Common myeloid progenitor, CD34-positive (primary cell): ENCODE data around the gene IGFBP5.

Source experiments
- CTCF ChIA-PET: fragments of 350-600 bp; sonication (Branson Sonifier 250); formaldehyde crosslinking; loops from one replicate; lab custom pipeline; 2021; ENCODE audit warnings: antibody characterized with exemption; lab: Charles Lee
- POLR2A ChIA-PET: fragments of 350-600 bp; sonication (Branson Sonifier 250); formaldehyde crosslinking; loops from one replicate; lab custom pipeline; 2021; ENCODE audit warnings: antibody characterized with exemption; lab: Charles Lee
- DNase-seq, 3 donors: peaks; one replicate each; pipeline versions ENCODE4 v3.0.0 to v3.0.0-alpha.2; 2013
- H3K27ac ChIP-seq, 2 experiments: 1 replicate in 1 of 2; 2 replicates in 1 of 2; pipeline ENCODE4 v1.7.0; 2013; ENCODE audit warnings: inconsistent platforms in 2 of 2, low read length in 2 of 2, mild to moderate bottlenecking in 2 of 2, low read depth in 1 of 2, moderate library complexity in 1 of 2; ENCODE audit not compliant: severe bottlenecking in 2 of 2, insufficient read depth in 1 of 2, poor library complexity in 1 of 2
- H3K27me3 ChIP-seq, 5 experiments: replicated peaks in 2 of 5; 1 replicate in 3 of 5; 2 replicates in 2 of 5; pipeline versions ENCODE4 v1.6.1 to v1.7.0; 2013; ENCODE audit warnings: low read length in 4 of 5, mild to moderate bottlenecking in 2 of 5, moderate library complexity in 2 of 5, inconsistent platforms in 1 of 5; ENCODE audit not compliant: insufficient read depth in 5 of 5, control insufficient read depth in 4 of 5
- H3K36me3 ChIP-seq, 4 experiments: 1 replicate in 2 of 4; 2 replicates in 2 of 4; pipeline versions ENCODE4 v1.6.1 to v1.7.0; 2013; ENCODE audit warnings: low read length in 3 of 4, control low read depth in 1 of 4, mild to moderate bottlenecking in 1 of 4; ENCODE audit not compliant: control insufficient read depth in 4 of 4, insufficient read depth in 4 of 4
- H3K4me1 ChIP-seq, 4 experiments: 1 replicate in 3 of 4; 2 replicates in 1 of 4; pipeline versions ENCODE4 v1.6.1 to v1.7.1; 2013; ENCODE audit warnings: low read length in 3 of 4, mild to moderate bottlenecking in 3 of 4, control low read depth in 1 of 4, inconsistent platforms in 1 of 4, moderate library complexity in 1 of 4; ENCODE audit not compliant: control insufficient read depth in 4 of 4, insufficient read depth in 4 of 4; ENCODE audit errors: control extremely low read depth in 1 of 4
- H3K4me3 ChIP-seq, 7 experiments: 1 replicate in 4 of 7; 2 replicates in 3 of 7; pipeline versions ENCODE4 v1.5.1 to v1.7.0; 2013; ENCODE audit warnings: mild to moderate bottlenecking in 7 of 7, low read length in 6 of 7, moderate library complexity in 6 of 7, inconsistent platforms in 2 of 7, low read depth in 2 of 7, control low read depth in 1 of 7; ENCODE audit not compliant: insufficient read depth in 4 of 7, control insufficient read depth in 1 of 7; ENCODE audit errors: extremely low read depth in 1 of 7
- H3K9me3 ChIP-seq, 5 experiments: 1 replicate in 4 of 5; 2 replicates in 1 of 5; pipeline versions ENCODE4 v1.6.1 to v1.7.1; 2013; ENCODE audit warnings: low read length in 4 of 5, mild to moderate bottlenecking in 2 of 5, inconsistent platforms in 1 of 5, low read depth in 1 of 5, moderate library complexity in 1 of 5; ENCODE audit not compliant: control insufficient read depth in 4 of 5, insufficient read depth in 2 of 5; ENCODE audit errors: control extremely low read depth in 1 of 5
- WGBS: methylation state at CpG from one replicate; pipeline ENCODE4 v1.1.5; 2013; ENCODE audit not compliant: insufficient coverage; 5-methylcytosine and 5-hydroxymethylcytosine counted together

The IGFBP5 gene

GRCh38 chr2:216658757-216659156 is 36.6 kb downstream of the IGFBP5 start:
- POLR2A ChIA-PET, result no interaction called here
- H3K36me3 ChIP-seq, result no peaks in the 10 kb centered on the region
- CTCF ChIA-PET, result interaction anchor here (1.3 to 15.7 kb wide), 2 partner anchors 9 to 136 kb away, joined by 3 to 433 read pairs; no protein-coding TSS in a partner anchor
- WGBS, result 93% methylated on average over 6 of the region's 6 CpGs
- peaks cover 0 to 3% (median 0%) of the 10 kb centered on the region in 5 experiments for H3K27me3 ChIP-seq
- no peak overlapping the region for H3K27ac ChIP-seq
- no peak for DNase-seq
- no peak overlapping the region for H3K4me3 ChIP-seq
- no peaks in the 10 kb centered on the region for H3K4me1 ChIP-seq
- no peaks in the 10 kb centered on the region for H3K9me3 ChIP-seq

GRCh38 chr2:216657980-216658379 is 37.4 kb downstream of the IGFBP5 start:
- ChIA-PET CTCF (interaction anchor here (15.7 kb wide), 1 partner anchor 136 kb away, joined by 433 read pairs; no protein-coding TSS in a partner anchor), POLR2A (no interaction called here)
- no peak for DNase-seq
- peaks cover 0 to 3% (median 0%) of the 10 kb centered on the region in 5 experiments for H3K27me3 ChIP-seq
- H3K9me3 ChIP-seq, result no peaks in the 10 kb centered on the region
- H3K4me1 ChIP-seq, result no peaks in the 10 kb centered on the region
- H3K27ac ChIP-seq, result no peak overlapping the region
- no peaks in the 10 kb centered on the region for H3K36me3 ChIP-seq
- H3K4me3 ChIP-seq, result no peak overlapping the region
- WGBS, result 93% methylated on average over 5 of the region's 7 CpGs

- Histone ChIP-seq H3K4me3 (no peak overlapping the region), H3K27me3 (peaks cover 0 to 6% (median 0%) of the 10 kb centered on the region in 5 experiments), H3K27ac (no peak overlapping the region), H3K9me3 (no peaks in the 10 kb centered on the region), H3K36me3 (no peaks in the 10 kb centered on the region), H3K4me1 (no peaks in the 10 kb centered on the region)
- CTCF ChIA-PET, result interaction anchor here (1.7 to 1.8 kb wide), 3 partner anchors 10 to 141 kb away, joined by 6 to 9 read pairs (median 7); no protein-coding TSS in a partner anchor
- DNase-seq, result no peak
- 95% methylated on average over 13 of the region's 16 CpGs for WGBS
- POLR2A ChIA-PET, result no interaction called here
Measured at GRCh38 chr2:216657086-216657855, 38.1 kb downstream of the IGFBP5 start.

DNA sequence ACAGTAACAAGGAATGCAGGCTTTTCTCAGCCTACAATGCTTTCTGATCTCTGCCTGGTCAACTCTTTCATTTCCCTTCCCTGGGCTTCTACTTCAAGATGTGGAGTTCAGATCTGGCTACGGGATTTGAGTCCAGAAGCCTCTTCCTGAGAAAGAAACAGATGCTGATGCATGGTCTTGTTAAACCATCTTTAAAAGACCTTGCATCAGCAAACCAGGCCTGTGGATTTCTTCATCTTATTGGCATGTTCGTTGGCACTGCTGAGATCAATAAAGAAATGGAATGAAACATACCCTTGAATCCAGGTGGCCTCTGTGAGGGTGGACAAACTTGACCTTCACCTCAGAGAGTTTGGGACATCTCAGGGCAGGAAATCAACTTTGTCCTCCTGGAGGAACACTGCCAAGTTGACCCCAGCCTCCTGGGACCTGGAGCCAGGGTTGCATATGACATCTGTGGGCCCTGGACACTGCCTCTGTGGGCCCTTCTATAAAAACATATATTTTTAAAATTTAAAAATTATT is 40.8 kb downstream of the IGFBP5 start:
- Histone ChIP-seq H3K27ac (no peak overlapping the region), H3K4me3 (no peak overlapping the region), H3K36me3 (no peaks in the 10 kb centered on the region), H3K9me3 (no peaks in the 10 kb centered on the region), H3K27me3 (peaks cover 0 to 6% (median 0%) of the 10 kb centered on the region in 5 experiments), H3K4me1 (no peaks in the 10 kb centered on the region)
- no peak for DNase-seq
- WGBS, result 97% methylated on average over 2 of the region's 2 CpGs
- ChIA-PET CTCF (interaction anchor here (1.3 to 5.7 kb wide), 3 partner anchors 17 to 135 kb away, joined by 3 to 24 read pairs (median 5); no protein-coding TSS in a partner anchor), POLR2A (no interaction called here)

DNA sequence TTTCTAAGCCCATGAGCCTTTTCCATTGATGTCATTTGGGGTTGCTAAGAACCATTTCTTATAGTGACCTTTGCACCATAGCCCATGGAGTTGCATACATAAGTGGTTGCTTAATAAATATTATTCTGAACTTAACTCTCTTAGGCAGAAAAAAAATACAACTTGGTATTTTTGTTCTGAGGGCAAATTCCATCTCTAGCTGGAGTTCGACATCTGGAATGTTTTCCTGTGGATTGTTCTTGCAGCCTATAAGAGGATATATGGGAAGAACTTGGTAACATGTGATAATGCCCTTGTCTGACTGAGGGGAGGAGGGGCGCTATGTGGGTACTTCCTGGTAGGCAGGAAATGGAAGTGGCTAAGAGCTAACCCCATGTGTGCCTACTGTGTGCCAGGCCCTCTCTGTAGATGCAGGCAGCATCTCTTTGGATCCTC is 41.4 kb downstream of the IGFBP5 start:
- ChIA-PET CTCF (interaction anchor here (1.3 to 5.7 kb wide), 3 partner anchors 10 to 135 kb away, joined by 3 to 24 read pairs (median 5); no protein-coding TSS in a partner anchor), POLR2A (no interaction called here)
- 100% methylated on average over 2 of the region's 2 CpGs for WGBS
- Histone ChIP-seq H3K9me3 (no peaks in the 10 kb centered on the region), H3K4me1 (no peaks in the 10 kb centered on the region), H3K27ac (no peak overlapping the region), H3K36me3 (no peaks in the 10 kb centered on the region), H3K4me3 (no peak overlapping the region), H3K27me3 (peaks cover 0 to 6% (median 0%) of the 10 kb centered on the region in 5 experiments)
- DNase-seq, result no peak

GRCh38 chr2:216653093-216653799 is 42.1 kb downstream of the IGFBP5 start:
- Histone ChIP-seq H3K4me1 (no peaks in the 10 kb centered on the region), H3K27ac (no peak overlapping the region), H3K9me3 (no peaks in the 10 kb centered on the region), H3K36me3 (no peaks in the 10 kb centered on the region), H3K27me3 (peaks cover 0 to 6% (median 0%) of the 10 kb centered on the region in 5 experiments), H3K4me3 (no peak overlapping the region)
- no peak for DNase-seq
- ChIA-PET CTCF (interaction anchor here (1.2 to 5.7 kb wide), 5 partner anchors 8 to 134 kb away, joined by 3 to 24 read pairs (median 4); no protein-coding TSS in a partner anchor), POLR2A (no interaction called here)
- WGBS, result 93% methylated on average over 2 of the region's 4 CpGs
